Measurements from ENCODE around the gene RHNO1.

The RHNO1 gene

DNA sequence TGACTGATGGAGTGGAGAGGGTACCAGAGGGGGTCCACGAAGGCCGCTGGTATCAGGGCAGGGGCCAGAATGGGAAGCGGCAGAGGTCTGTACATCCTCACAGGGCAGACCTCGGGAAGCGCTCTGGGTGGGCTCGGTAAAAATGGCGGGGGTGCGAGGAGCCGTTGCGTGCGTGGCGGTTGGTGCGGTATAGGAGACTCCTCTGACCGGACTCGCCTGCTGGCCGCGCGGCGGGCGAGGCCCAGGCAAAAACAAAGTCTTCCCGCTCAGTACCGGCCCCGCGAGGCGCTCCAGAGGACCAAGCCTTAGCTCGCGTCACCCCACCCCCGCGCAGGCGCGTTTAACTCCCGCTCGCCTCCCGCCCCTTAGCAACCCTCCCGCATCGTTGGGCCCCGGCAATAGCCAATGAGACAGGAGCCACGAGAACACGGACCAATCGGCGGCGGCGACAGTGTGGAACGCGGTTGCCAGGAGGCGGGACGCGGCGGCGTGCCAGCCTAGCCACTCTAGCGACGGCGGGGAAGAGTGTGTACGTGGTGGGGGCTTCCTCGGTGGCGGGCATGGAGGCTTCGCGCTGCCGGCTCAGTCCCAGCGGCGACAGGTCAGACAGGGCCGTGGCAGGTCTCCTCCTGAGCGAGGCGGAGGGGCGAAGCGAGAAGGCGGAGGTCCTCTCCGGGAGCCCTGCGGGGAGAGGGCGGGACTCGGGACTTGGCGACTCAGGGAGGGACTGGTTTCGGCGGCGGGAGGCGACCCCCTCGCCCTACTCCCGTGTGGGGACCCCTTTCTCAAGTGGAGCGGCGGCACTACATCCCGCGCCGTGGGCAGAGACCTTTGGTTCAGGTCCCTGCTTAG is 13.6 kb downstream of the RHNO1 start, which contains the start of gene TULP3:
Gene TULP3, plus strand, starts transcription at position 504 of the 852 bp plus-strand sequence. Its CDS starts 57 bp downstream, at position 561.
- H3K9ac ChIP-seq (ENCODE audit: low read depth, low read length, poor library complexity, severe bottlenecking): peak within 1 kb of the TSS; percentile 81
- peak within 1 kb of the TSS; percentile 89 for H3K4me3 ChIP-seq (ENCODE audit: low read length, poor library complexity, severe bottlenecking)
- H3K9me3 ChIP-seq (ENCODE audit: insufficient read depth, low read depth, low read length): no peaks in the 10 kb centered on the region
- H4K20me1 ChIP-seq (ENCODE audit: insufficient read depth, low read length, poor library complexity, severe bottlenecking): no peaks in the 10 kb centered on the region
- H3K4me1 ChIP-seq (ENCODE audit: insufficient read depth, low read length, poor library complexity, severe bottlenecking): peaks cover 7% of the 10 kb centered on the region
- H3K4me2 ChIP-seq (ENCODE audit: low read depth, low read length, poor library complexity, severe bottlenecking): peak within 1 kb of the TSS; percentile 88
- H3F3A ChIP-seq (ENCODE audit: low read depth): 0 out of 2 replicates have a peak, but pooled peaks cover 2% of the 10 kb centered on the region
- H3K9me2 ChIP-seq (replicated peaks; ENCODE audit: low read depth, low read length): no peaks in the 10 kb centered on the region
- H3K27me3 ChIP-seq (ENCODE audit: insufficient read depth, low read length, poor library complexity, severe bottlenecking): no peaks in the 10 kb centered on the region
- TF ChIP-seq EZH2phosphoT487 (IDR thresholded peaks at IDR 0.05; ENCODE audit: borderline replicate concordance) (no peak), CTCF (conservative IDR thresholded peaks at IDR 0.05; ENCODE audit: low read length) (no peak)
- H2AFZ ChIP-seq (ENCODE audit: low read length): peak within 1 kb of the TSS; percentile 97
- peaks cover 11% of the 10 kb centered on the region for H3K79me2 ChIP-seq (ENCODE audit: insufficient read depth, low read length)
- H3K36me3 ChIP-seq (ENCODE audit: insufficient read depth, low read length): peaks cover 9% of the 10 kb centered on the region; the same call in 1 of the 2 replicates

DNA sequence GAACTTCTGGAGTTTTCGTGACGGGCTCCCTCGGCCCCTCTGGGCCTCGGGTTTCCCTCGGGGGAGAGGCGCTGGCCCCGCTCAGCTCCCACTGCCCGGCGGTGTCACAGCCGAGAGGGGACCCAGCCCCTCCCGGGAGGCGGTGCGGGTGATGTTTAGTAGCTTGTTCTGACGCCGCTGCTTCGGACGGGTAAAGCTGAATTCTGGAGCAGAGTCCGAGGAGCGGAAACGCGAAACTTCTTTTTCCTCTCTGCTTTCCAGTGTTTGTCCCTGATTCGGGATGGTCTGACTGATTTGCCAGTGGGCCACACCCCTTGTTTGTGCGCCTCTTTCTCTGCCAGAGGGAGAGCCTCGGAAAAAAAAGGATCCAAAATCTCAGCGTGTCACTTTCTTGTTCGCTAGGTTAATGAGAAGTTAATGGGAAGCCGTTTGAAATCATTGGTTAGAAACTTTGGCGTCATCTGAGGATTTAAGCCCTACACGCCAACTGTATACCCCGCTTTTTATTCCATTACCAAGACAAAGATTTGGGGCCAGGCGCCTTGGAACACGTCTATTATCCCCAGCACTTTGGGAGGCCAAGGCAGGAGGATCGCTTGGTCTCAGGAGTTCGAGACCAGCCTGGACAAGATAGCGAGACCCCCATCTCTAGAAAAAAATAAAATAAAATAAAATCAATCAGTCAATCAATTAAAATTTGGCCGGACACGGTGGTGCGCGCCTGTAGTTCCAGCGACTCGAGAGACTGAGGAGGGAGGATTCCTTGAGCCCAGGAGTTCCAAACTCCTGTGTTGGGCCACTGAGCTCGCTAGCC is 14.4 kb downstream of the RHNO1 start:
- Histone ChIP-seq H3K36me3 (ENCODE audit: insufficient read depth, low read length) (peaks cover 9% of the 10 kb centered on the region; the same call in 1 of the 2 replicates), H3K9ac (ENCODE audit: low read depth, low read length, poor library complexity, severe bottlenecking) (peak overlapping the region; percentile 81), H4K20me1 (ENCODE audit: insufficient read depth, low read length, poor library complexity, severe bottlenecking) (no peaks in the 10 kb centered on the region), H3K27me3 (ENCODE audit: insufficient read depth, low read length, poor library complexity, severe bottlenecking) (no peaks in the 10 kb centered on the region), H3F3A (ENCODE audit: low read depth) (0 out of 2 replicates have a peak, but pooled peaks cover 2% of the 10 kb centered on the region), H3K79me2 (ENCODE audit: insufficient read depth, low read length) (peaks cover 11% of the 10 kb centered on the region), H3K4me1 (ENCODE audit: insufficient read depth, low read length, poor library complexity, severe bottlenecking) (peaks cover 7% of the 10 kb centered on the region), H3K4me3 (ENCODE audit: low read length, poor library complexity, severe bottlenecking) (peak overlapping the region; percentile 89), H3K4me2 (ENCODE audit: low read depth, low read length, poor library complexity, severe bottlenecking) (peak overlapping the region; percentile 88), H3K9me2 (replicated peaks; ENCODE audit: low read depth, low read length) (no peaks in the 10 kb centered on the region), H3K9me3 (ENCODE audit: insufficient read depth, low read depth, low read length) (no peaks in the 10 kb centered on the region), H2AFZ (ENCODE audit: low read length) (peak overlapping the region; percentile 92)
- TF ChIP-seq CTCF (conservative IDR thresholded peaks at IDR 0.05; ENCODE audit: low read length) (no peak), EZH2phosphoT487 (IDR thresholded peaks at IDR 0.05; ENCODE audit: borderline replicate concordance) (no peak)

DNA sequence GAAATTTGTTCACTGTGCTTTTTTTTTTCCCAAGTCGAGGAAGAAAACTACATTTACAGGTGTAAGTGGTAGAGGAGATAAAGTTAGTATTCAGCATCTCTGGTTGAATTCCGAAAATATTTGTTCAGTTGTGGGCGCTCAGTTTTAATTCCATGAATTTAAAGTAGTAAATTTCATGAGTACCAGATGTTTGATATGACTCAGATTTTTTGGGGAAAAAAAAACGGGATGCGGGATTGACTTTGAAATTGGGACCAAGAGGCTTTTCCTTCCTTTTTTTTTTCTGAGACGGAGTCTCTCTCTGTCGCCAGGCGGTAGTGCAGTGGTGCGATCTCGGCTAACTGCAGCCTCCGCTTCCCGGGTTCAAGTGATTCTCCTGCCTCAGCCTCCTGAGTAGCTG is 15.2 kb downstream of the RHNO1 start:
- peaks cover 7% of the 10 kb centered on the region for H3K4me1 ChIP-seq (ENCODE audit: insufficient read depth, low read length, poor library complexity, severe bottlenecking)
- no peaks in the 10 kb centered on the region for H4K20me1 ChIP-seq (ENCODE audit: insufficient read depth, low read length, poor library complexity, severe bottlenecking)
- no peak overlapping the region for H2AFZ ChIP-seq (ENCODE audit: low read length)
- peaks cover 11% of the 10 kb centered on the region for H3K79me2 ChIP-seq (ENCODE audit: insufficient read depth, low read length)
- no peak for TF ChIP-seq EZH2phosphoT487 (IDR thresholded peaks at IDR 0.05; ENCODE audit: borderline replicate concordance)
- TF ChIP-seq CTCF (conservative IDR thresholded peaks at IDR 0.05; ENCODE audit: low read length): no peak
- no peaks in the 10 kb centered on the region for H3K9me2 ChIP-seq (replicated peaks; ENCODE audit: low read depth, low read length)
- H3K36me3 ChIP-seq (ENCODE audit: insufficient read depth, low read length): peaks cover 9% of the 10 kb centered on the region; the same call in 1 of the 2 replicates
- H3K4me3 ChIP-seq (ENCODE audit: low read length, poor library complexity, severe bottlenecking): peak overlapping the region; percentile 89
- H3F3A ChIP-seq (ENCODE audit: low read depth): 0 out of 2 replicates have a peak, but pooled peaks cover 2% of the 10 kb centered on the region
- no peak overlapping the region for H3K9ac ChIP-seq (ENCODE audit: low read depth, low read length, poor library complexity, severe bottlenecking)
- no peaks in the 10 kb centered on the region for H3K9me3 ChIP-seq (ENCODE audit: insufficient read depth, low read depth, low read length)
- no peaks in the 10 kb centered on the region for H3K27me3 ChIP-seq (ENCODE audit: insufficient read depth, low read length, poor library complexity, severe bottlenecking)
- H3K4me2 ChIP-seq (ENCODE audit: low read depth, low read length, poor library complexity, severe bottlenecking): peak overlapping the region; percentile 88

All from Loucy (cell line).